Activated T-cell treated with anti-CD3 and anti-CD28 coated beads for 1 hour (primary cell): Measurements from ENCODE around the gene LGALS7.
"Not testable (repeated sequence)": the region's sequence is repeated elsewhere in the genome, so short reads cannot be mapped to it uniquely, and the experiment has no call there.

ENCODE experiments used
- DNase-seq: peaks from one replicate; pipeline ENCODE4 v3.0.0-alpha.2; 2020; ENCODE audit warnings: low read depth

Gene LGALS7

DNA sequence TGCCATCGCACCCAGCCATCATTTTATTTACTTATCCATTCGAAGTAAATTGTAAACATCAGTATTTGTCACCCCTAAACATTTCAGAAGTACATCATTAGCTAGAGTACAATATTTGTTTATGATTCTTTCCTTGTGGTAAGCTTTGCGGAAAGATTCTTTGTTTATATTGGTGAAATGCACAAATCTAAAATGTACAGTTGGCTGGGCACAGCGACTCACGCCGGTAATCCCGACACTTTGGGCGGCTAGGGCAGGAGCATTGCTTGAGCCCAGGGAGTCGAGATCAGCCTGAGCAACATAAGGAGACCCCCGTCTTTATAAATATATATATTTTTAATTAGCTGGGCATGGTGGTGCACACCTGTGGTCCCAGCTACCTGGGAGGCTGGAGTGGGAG, 25.8 kb upstream of the LGALS7 start:
- DNase-seq = no peak

DNA sequence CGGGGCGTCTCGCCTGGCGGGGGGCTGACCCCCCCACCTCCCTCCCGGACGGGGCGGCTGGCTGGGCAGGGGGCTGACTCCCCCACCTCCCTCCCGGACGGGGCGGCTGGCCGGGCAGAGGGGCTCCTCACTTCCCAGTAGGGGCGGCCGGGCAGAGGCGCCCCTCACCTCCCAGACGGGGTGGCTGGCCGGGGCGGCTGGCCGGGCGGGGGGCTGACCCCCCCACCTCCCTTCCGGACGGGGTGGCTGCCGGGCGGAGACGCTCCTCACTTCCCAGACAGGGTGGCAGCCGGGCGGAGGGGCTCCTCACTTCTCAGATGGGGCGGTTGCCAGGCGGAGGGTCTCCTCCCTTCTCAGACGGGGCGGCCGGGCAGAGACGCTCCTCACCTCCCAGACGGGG, 24.5 kb upstream of the LGALS7 start:
- DNase-seq = not testable (repeated sequence)

DNA sequence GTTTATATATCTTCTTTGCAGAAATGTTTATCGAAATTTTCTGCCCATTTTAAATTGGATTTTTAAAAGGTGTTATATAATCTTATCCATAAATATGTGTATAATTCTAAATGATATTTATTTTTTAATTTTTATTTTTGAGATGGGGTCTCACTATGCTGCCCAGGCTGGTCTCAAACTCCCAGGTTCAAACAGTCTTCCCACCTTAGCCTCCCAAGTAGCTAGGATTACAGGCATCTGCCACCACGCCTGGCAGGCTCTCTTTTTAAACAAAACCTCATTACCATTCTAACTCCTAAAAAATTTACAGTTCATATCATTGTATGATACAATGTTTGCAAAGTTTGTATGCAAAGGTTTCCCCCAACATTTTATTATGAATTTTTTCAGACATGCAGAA, 22.8 kb upstream of the LGALS7 start:
- no peak for DNase-seq

DNA sequence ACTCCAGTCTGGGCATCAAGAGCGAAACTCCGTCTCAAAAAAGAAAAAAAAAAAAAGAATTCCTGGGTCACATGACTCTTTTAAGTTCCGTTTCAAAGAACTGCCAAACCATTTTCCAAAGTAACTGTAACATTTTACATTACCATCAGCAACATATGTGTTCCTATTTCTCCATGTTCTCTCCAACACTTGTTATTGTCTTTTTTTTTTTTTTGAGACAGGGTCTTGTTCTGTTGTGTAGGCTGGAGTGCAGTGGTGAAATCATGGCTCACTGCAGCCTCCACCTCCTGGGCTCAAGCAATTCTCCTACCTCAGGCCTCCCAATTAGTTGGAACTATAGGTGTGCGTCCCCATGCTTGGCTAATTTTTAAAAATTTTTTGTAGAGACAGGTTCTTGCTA, 22.2 kb upstream of the LGALS7 start:
- no peak for DNase-seq

DNA sequence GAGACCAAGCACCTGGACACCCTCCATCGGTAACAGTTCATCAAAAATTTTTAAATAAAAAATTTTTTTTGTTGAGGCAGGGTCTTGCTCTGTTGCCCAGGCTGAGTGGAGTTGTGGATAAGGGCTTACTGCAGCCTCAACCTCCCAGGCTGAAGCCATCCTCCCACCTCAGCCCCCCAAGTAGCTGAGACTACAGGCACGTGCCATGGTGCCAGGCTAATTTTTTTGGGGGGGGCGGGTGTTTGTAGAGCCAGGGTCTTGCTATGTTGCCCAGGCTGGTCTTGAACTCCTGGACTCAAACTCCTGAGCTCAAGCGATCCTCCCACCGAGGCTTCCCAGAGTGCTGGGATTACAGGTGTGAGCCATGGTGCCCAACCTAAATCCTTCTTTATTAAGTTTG, 20.4 kb upstream of the LGALS7 start:
- DNase-seq = no peak

DNA sequence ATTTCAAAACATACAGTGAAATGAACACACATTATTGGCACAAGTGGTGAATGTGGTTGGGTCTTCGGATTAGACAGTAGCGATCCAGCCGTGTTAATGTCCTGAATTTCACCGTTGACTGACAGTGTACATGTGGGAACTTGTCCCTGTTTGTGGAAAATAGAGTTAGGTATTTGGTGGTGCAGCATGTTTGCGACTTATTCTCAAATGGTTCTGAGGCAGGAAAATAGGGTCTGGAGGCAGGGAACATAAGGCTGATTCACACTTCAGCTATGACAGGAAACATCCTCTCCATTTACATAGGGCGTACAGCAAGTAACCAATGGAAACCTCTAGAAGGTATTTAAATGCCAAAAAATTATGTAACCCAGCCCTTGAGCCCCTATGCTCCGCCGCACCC, 19.9 kb upstream of the LGALS7 start:
- no peak for DNase-seq

DNA sequence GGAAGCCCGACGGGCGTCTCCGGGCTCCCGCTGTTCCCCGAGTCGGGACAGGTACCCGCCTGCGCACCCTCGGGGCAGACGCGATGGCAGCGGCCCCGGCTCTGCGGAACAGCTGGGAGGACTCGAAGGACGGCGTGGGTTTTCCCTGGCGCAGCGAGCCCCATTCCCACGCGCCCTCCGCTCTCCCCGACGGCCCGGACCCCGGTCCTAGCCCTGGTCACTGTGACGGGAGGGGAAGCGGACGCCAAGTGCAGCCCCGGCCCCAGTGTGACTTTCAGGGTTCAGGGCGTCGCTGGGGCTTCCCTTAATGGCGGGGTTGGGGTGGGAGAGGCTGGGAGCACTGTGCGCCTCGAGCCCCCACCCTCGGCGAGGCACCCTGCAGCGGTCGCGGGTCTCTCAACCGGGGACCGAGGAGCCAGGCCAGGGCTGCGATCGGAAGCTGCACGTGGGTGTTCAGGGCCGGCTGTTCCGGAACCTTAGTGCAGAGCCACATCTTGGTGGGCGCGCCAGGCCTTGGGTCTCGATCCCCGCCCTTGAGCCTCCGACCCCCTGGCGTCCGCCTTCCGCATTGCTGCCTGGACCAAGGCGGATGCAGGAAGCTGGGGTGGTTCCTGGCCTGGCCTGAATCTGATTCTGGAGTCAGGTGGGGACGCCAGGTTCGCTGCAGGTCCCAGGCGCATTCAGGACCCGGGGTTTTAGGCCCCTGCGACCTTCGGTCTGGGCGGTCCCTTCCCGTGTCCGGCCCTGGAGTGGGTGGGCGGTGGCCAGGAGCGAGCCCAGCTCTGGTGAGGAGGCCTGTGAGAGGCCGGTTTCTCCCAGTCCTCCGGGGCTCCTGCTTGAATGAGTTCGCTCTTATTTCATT, 19.2 kb upstream of the LGALS7 start:
- no peak for DNase-seq

DNA sequence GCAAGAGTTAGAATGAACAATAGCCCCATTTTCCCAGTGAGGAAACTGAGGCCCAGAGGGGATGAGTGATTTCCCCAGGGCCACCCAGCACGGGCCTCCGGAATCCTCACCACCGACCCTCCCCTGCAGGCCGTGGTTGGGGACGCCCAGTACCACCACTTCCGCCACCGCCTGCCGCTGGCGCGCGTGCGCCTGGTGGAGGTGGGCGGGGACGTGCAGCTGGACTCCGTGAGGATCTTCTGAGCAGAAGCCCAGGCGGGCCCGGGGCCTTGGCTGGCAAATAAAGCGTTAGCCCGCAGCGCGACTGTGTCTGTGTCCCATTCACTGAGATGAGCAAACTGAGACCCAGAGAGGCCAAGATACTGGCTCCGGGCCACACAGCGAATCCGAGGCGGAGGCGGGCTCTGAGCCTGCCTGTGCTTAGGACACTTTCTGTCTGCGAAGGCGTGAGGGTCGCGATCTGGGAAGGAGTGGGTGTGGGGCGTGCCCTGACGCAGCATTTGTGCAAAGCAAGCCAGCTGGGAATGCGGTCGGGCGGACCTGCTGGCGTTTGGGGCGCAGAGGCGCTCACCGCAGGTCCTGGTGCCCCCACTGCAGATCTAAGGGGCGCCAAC, 18.2 kb upstream of the LGALS7 start:
- DNase-seq = not testable (repeated sequence)

DNA sequence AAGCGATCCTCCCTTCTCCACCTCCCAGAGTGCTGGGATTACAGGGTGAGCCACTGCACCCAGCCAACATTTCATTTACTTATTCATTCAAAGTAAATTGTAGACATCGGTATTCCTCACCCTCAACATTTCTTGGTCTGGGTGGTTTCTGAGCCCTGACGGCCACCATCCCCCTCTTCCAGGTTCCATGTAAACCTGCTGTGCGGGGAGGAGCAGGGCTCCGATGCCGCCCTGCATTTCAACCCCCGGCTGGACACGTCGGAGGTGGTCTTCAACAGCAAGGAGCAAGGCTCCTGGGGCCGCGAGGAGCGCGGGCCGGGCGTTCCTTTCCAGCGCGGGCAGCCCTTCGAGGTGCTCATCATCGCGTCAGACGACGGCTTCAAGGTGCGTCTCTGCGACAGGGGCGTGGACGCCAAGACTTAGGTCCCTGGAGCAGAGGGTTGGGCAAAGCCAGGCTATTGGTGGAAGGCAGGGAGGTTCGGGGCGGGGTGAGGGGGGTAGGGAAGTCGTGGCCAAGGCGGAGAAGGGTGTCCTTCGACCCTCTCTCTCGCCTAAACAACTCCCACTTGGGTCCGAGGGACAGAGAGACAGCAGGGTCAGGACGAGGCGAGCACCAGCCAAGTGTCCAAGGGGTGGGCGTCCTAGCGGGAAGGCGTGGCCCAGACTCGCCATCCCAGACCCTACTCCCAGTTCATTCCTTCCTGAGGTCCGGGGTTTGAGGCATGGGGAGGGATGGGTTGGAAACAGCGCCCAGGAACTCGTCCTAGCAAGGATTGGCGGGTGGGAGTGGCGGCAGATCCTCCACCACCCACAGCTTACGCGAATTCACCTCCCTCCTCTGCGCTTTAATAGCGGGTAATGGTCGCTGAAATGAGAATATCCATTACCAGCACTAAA, 17.4 kb upstream of the LGALS7 start:
- DNase-seq = not testable (repeated sequence)

DNA sequence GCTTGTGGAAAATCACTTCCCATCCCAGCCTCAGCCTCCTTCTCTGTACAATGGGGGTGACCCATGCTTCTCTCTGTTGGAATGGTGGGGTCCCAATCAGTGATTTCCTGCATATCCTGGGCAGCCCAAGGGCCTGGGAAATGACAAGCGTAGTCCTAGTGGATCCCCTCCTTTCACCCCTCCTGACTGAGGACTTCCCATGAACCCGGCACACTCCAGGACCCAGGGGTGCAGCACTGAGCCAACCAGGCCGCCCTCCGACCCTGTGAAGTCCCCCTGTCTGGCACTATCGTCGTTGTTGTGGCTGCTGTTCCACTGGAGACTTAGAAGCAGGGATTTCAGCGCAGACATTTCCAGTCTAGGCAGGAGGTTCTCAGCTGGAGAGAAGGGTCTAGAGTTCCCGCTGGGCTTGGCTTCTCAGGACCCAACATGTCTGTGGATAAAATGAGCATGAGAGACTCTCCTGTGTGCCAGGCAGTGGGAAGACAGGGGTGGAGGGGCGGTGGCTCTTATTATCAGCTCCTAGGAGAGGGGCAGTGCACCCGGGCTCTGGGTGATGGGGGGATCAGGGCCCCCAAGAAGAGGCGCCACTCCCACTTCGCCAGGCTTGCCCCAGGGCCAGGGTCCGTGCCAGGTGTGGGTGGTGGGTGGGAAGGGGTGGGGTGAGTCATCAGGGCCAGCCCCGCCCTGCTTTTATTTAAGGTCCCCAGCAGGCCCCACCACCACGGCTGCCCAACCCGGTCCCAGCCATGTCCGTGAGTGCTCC, 15.3 kb upstream of the LGALS7 start, which contains the start of gene LGALS7B:
Gene LGALS7B (plus strand): TSS at position 723 of the 766 bp plus-strand sequence. CDS start 27 bp downstream, at position 750.
- no peak for DNase-seq

DNA sequence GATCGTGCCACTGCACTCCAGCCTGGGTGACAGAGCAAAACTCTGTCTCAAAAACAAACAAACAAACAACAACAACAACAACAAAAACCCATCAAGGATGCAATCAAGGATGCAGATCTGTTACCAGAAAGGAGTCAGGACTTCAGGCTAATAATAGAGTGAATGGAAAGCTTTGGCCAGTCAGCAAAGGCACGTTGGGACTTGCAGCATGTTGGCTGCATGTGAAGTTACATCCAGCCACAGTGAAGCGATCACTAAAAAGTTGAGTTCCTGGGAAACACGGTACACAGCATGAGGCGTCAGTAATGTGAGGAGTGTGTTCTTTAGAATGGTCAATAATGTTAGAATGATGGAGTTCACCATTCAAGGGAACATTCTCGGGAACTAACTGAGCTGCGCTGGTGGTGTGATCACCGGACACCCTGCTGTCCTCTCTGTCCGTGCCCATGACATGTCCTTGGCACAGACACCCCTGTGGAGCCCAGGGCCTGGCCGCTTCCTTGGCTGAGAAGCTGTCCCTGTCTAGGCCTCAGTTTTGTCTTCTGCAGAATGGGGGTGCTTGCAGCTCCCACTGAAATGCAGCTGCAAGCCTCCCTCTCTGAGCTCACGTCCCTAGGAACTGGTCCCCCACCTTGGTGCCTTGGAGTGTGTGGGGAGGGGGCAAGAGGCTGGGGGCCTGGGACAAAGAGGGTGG, 13.4 kb upstream of the LGALS7 start:
- no peak for DNase-seq

DNA sequence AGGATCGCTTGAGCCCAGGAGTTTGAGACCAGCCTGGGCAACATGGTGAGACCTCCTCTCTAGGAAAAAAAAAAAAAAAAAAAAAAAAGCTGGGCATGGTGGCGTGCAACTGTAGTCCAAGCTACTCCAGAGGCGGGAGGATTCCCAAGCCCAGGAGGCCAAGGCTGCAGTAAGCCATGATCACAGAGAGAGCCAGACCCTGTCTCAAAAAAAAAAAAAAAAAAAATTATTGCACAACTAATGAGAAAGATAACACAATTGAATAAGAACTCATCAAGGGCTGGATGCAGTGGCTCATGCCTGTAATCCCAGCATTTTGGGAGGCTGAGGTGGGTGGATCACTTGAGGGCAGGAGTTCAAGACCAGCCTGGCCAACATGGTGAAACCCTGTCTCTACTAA, 12.7 kb upstream of the LGALS7 start:
- not testable (repeated sequence) for DNase-seq

DNA sequence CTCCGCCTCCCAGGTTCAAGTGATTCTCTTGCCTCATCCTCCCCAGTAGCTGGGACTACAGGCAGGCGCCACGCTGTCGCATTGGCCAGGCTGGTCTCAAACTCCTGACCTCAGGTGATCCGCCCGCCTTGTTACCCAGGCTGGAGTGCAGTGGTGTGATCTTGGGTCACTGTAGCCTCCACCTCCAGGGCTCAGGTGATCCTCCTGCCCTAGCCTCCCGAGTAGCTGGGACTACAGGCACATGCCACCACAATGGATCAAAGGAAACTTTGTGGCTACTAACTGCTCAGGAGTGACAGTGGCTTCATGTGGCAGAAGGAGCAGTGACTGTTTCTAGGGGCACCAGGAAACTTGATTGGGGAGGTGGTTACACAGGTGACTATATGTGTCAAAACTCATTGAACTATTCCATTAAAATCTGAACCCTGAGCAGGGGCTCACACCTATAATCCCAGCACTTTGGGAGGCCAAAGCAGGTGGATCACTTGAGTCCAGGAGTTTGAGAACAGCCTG, 11.9 kb upstream of the LGALS7 start:
- no peak for DNase-seq

DNA sequence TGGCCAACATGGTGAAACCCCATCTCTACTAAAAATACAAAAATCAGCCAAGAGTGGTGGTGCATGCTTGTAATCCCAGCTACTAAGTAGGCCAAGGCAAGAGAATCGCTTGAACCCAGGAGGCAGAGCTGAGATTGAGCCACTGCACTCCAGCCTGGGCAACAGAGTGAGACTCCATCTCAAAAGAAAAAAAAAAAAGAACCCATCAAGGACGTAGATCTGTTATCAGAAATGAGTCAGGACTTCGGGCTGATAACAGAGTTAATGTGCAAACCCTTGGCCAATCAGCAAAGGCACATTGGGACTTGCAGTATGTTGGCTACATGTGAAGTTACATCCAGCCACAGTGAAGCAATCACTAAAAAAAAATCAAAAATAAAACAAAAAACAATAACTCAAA, 10.9 kb upstream of the LGALS7 start:
- no peak for DNase-seq

DNA sequence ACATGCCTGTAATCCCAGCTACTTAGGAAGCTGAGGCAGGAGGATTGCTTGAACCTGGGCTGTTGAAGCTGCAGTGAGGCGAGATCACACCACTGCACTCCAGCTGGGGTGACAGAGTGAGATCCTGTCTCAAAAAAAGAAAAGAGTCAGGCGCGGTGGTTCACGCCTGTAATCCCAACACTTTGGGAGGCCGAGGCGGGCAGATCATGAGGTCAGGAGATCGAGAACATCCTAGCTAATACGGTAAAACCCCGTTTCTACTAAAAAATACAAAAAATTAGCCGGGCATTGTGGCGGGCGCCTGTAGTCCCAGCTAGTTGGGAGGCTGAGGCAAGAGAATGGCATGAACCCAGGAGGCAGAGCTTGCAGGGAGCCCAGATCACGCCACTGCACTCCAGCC, 8.9 kb upstream of the LGALS7 start:
- DNase-seq = not testable (repeated sequence)

DNA sequence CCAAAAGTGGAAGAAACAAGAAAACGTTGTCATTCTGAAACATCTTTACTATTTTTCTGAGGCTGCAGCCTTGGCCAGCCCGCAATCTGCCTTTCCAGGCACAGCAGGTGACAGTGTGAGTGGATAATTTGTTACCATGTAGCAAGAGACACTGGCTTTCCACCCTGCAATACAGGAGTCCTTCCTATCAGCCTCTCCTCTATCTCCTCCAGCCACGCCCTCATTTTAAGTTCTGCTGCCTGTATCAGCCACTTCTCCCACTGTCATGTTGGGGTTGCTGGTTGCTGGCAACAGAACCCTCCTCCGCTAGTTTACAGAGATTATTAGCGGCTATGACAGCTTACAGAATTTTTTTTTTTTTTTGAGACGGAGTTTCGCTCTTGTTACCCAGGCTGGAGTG, 7.7 kb upstream of the LGALS7 start:
- DNase-seq = no peak

DNA sequence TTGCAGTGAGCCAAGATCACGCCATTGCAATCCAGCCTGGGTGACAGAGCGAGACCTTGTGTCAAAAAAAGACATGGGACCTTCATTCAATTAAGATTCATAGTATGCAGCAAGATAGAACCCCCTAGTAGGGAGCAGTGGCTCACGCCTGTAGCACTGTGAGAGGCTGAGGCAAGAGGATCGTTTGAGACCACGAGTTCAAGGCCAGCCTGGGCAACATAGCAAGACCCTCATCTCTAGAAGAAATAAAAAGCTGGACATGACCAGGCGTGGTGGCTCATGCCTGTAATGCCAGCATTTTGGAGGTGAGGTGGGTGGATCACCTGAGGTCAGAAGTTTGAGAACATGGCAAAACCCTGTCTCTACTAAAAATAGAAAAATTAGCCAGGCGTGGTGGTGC, 7.1 kb upstream of the LGALS7 start:
- DNase-seq = no peak

DNA sequence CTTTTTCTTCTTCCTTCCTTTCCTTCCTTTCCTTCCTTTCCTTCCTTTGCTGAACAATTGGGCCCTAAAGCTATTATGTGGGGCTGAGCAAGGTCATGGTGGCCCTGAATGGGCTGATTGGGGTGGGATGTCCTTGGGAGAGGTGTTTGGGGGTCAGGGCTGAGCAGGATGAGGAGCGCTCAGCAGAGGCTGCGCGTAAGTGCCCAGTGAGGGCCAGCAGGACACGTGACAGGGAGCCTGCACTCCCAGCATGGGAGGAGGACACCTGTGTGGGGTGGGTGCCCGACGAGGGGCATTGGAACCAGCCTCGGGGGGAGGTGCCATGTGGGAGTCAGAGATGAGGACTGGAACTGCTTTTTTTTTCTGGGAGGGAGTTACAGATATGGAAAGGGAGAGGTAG, 5.4 kb upstream of the LGALS7 start:
- no peak for DNase-seq

DNA sequence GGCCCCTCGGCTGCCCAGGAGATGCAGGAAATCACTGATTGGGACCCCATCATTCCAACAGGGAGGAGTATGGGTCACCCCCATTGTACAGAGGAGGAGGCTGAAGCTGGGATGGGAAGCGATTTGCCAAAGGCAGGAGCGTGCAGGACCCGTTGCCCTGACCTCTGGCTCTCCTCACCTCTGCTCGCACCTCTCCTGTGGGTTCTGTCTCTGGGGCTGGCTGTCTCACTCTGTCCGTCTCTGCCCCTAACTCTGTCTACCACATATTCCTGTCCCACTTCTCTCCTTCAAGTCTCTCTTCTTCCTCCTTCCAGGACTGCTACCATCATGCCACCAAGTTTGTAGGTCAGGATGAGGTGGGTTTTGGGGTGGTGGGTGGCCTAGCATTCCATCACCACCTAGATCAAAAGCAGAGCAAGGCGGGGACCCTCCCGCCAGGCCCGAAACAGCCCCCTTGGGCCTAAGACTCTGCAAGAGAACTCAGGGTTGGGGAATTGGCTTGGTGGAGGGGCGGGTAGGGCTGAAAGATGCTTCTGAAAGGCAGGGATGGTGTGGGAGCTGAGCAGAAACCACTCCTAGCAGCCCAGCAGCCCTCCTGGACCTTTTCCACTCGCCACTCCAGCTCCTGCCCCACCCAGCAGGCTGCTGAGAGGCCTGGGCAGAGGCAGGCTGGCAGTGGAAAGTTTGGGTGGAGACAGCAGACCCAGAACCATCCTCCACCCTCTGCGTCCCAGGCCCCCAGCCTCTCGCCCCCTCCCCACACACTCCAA, 1.0 kb upstream of the LGALS7 start:
- no peak for DNase-seq

DNA sequence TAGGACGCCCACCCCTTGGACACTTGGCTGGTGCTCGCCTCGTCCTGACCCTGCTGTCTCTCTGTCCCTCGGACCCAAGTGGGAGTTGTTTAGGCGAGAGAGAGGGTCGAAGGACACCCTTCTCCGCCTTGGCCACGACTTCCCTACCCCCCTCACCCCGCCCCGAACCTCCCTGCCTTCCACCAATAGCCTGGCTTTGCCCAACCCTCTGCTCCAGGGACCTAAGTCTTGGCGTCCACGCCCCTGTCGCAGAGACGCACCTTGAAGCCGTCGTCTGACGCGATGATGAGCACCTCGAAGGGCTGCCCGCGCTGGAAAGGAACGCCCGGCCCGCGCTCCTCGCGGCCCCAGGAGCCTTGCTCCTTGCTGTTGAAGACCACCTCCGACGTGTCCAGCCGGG, 1.7 kb downstream of the LGALS7 start:
- not testable (repeated sequence) for DNase-seq
